Esophagus squamous epithelium (tissue), 5 donors: Measurements from ENCODE around the gene ZG16. TPM values are rescaled to one million over a fixed set of nuclear protein-coding genes. Genes with fewer than 3 reads are reported as not detected.
"Not testable (repeated sequence)": the region's sequence is repeated elsewhere in the genome, so short reads cannot be mapped to it uniquely, and the experiment has no call there.

Experiments
- DNase-seq: peaks from one replicate; lab custom pipeline; 2025; lab: John Stamatoyannopoulos, UW
- H3K27ac ChIP-seq, 4 donors: fragments of 200-600 bp; sonication (generic); one replicate each; pipeline ENCODE4 v1.5.1; 2016 to 2019; ENCODE audit warnings: mild to moderate bottlenecking in 1 of 4
- H3K27me3 ChIP-seq, 4 donors: fragments of 200-600 bp; sonication (generic); 1 replicate in 3 of 4; 2 replicates in 1 of 4; pipeline versions ENCODE4 v1.5.1 to v1.6.0; 2017 to 2021; ENCODE audit warnings: antibody characterized with exemption in 1 of 4
- H3K36me3 ChIP-seq, 3 donors: fragments of 200-600 bp; sonication (generic); one replicate each; pipeline ENCODE4 v1.5.1; 2016 to 2019
- H3K4me1 ChIP-seq, 3 donors: fragments of 200-600 bp; sonication (generic); one replicate each; pipeline ENCODE4 v1.5.1; 2017 to 2019
- H3K4me3 ChIP-seq, 4 donors: fragments of 200-600 bp; sonication (generic); 1 replicate in 3 of 4; 2 replicates in 1 of 4; pipeline ENCODE4 v1.5.1; 2016 to 2019; ENCODE audit warnings: mild to moderate bottlenecking in 2 of 4, moderate library complexity in 1 of 4
- H3K9me3 ChIP-seq, 3 donors: fragments of 200-600 bp; sonication (generic); one replicate each; pipeline ENCODE4 v1.5.1; 2016 to 2019
- POLR2A ChIP-seq, 4 donors: fragments of 450-650 bp; IDR thresholded peaks; one replicate each; pipeline ENCODE4 v1.6.1; 2017; ENCODE audit warnings: antibody characterized with exemption in 4 of 4, mild to moderate bottlenecking in 4 of 4, moderate library complexity in 3 of 4
- WGBS, 2 donors: methylation state at CpG; one replicate each; pipeline ENCODE4 v1.1.5; 2018; 5-methylcytosine and 5-hydroxymethylcytosine counted together
- intact Hi-C: fragments of 100-400 bp; cut with DNase I; formaldehyde crosslinking; loops from one replicate; pipeline ENCODE4 v1.15.0; 2022
- total RNA-seq, 4 donors: library from RNA; depleted of rRNA; stranded (reverse); fragments of >200 nt; gene quantifications; one replicate each; pipeline ENCODE4 v1.1.0, GENCODE V29; 2016
- TF ChIP-seq, protein P1 (sequence below), 6 experiments: fragments of 450-650 bp in 4 of 6; fragments of 200-600 bp in 2 of 6; sonication (generic) in 2 of 6; IDR thresholded peaks; one replicate each; pipeline ENCODE4 v1.5.1; 2016 to 2019; ENCODE audit warnings: antibody characterized with exemption in 6 of 6, mild to moderate bottlenecking in 4 of 6, moderate library complexity in 4 of 6
- donor health status: DM: yes; HTN: yes; CAD: no.

ZG16 gene, protein sequence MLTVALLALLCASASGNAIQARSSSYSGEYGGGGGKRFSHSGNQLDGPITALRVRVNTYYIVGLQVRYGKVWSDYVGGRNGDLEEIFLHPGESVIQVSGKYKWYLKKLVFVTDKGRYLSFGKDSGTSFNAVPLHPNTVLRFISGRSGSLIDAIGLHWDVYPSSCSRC
- not detected for total RNA-seq

DNA sequence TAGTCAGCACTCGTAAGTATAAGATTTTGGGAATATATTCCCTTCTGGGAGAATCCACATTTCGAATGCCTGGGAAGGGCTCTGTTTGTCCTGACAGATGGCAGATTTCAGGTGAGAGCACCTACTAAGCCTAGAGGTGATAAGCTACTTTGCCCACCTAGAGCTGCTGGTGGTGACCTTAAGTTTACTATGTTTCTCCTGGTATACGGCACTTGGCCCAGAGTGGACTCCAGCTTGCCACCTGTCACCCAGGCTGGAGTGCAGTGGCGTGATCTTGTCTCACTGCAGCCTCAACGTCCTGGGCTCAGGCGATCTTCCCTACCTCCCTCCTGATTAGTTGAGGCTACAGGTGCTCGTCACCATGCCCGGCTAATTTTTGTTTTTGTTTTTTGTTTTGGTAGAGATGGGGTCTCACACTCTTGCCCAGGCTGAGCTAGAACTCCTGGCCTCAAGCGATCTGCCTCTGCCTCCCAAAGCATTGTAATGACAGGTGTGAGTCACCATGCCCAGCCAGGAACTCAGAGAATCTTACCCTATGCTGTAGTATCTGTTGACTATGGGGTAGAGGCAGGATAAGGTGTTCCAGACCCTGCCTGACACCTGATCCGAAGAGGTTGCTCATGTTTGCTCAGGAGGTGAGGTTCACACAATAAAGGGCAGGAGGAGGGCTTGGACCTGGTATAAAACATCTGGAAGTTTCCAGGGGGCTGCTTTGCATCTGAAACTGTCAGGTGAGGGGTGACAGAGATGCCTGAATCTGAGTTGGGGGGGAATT is at the start of gene ZG16:
Gene ZG16 (plus strand): TSS at position 681 of the 775 bp plus-strand sequence. CDS start 1,011 bp downstream, outside the sequence.
- no peaks in the 10 kb centered on the region for H3K9me3 ChIP-seq
- no peak within 1 kb of the TSS for H3K27ac ChIP-seq
- H3K4me3 ChIP-seq, result no peak within 1 kb of the TSS
- peaks cover 0 to 20% (median 0%) of the 10 kb centered on the region in 4 donors for H3K27me3 ChIP-seq
- DNase-seq, result no peak
- no peak for TF ChIP-seq POLR2A (IDR thresholded peaks at IDR 0.05)
- TF ChIP-seq, protein P1, sequence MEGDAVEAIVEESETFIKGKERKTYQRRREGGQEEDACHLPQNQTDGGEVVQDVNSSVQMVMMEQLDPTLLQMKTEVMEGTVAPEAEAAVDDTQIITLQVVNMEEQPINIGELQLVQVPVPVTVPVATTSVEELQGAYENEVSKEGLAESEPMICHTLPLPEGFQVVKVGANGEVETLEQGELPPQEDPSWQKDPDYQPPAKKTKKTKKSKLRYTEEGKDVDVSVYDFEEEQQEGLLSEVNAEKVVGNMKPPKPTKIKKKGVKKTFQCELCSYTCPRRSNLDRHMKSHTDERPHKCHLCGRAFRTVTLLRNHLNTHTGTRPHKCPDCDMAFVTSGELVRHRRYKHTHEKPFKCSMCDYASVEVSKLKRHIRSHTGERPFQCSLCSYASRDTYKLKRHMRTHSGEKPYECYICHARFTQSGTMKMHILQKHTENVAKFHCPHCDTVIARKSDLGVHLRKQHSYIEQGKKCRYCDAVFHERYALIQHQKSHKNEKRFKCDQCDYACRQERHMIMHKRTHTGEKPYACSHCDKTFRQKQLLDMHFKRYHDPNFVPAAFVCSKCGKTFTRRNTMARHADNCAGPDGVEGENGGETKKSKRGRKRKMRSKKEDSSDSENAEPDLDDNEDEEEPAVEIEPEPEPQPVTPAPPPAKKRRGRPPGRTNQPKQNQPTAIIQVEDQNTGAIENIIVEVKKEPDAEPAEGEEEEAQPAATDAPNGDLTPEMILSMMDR (IDR thresholded peaks at IDR 0.05), result no peak
- no peaks in the 10 kb centered on the region for H3K4me1 ChIP-seq
- WGBS, 2 donors, result 78 to 85% methylated on average over 9 of the region's 10 CpGs
- no peaks in the 10 kb centered on the region for H3K36me3 ChIP-seq
- intact Hi-C loops, result no loop called here

DNA sequence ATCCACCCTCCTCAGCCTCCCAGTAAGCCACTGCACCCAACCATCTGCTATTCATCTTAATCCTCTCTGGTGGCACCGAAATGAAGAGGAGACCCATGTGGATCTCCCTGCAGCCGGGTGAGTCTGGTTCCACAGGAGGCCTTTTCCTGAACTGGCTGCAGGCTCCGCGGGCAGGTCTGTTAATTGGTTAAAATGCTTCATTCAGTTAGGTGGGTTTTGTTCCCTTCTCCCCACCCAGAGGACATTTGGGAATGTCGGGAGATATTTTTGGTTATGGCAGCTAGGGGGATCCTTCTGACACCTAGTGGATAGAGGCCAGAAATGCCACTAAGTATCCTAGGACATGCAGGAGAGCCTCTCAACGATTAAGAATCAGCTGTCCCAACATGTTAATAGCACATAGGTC is 48.9 kb upstream of the ZG16 start:
- DNase-seq, result no peak
- Histone ChIP-seq H3K4me3 (no peak overlapping the region), H3K36me3 (no peaks in the 10 kb centered on the region), H3K27me3 (peaks cover 0 to 20% (median 0%) of the 10 kb centered on the region in 4 donors), H3K9me3 (no peaks in the 10 kb centered on the region), H3K4me1 (peaks cover 0 to 6% (median 0%) of the 10 kb centered on the region in 3 donors), H3K27ac (no peak overlapping the region)
- no peak for TF ChIP-seq POLR2A (IDR thresholded peaks at IDR 0.05)
- TF ChIP-seq, protein P1 (IDR thresholded peaks at IDR 0.05), result peak in 5 of 6 experiments; percentile 28 to 57 (median 43)
- intact Hi-C loops, result no loop called here
- 0 to 43% methylated on average over 1 to 6 of the region's 6 CpGs for WGBS, 2 donors

DNA sequence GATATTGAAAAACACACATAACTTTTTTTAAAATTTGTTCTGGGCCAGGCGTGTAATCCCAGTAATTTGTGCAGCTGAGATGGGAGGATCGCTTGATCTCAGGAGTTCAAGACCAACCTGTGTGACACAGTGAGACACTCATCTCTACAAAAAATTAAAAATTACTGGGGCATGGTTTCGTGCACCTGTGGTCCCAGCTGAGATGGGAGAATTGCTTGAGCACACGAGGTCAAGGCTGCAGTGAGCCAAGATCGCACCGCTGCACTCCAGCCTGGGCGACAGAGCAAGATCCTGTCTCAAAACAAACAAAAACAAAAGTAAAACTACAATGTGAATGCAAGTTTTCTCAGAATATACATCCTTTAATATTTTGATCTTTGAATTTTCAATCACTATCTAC is 47.4 kb upstream of the ZG16 start:
- TF ChIP-seq, protein P1 (IDR thresholded peaks at IDR 0.05), result no peak
- TF ChIP-seq POLR2A (IDR thresholded peaks at IDR 0.05), result no peak
- H3K4me1 ChIP-seq, result peaks cover 0 to 6% (median 0%) of the 10 kb centered on the region in 3 donors
- no peak for DNase-seq
- no peaks in the 10 kb centered on the region for H3K9me3 ChIP-seq
- H3K36me3 ChIP-seq, result no peaks in the 10 kb centered on the region
- no peak overlapping the region for H3K27ac ChIP-seq
- H3K4me3 ChIP-seq, result no peak overlapping the region
- 59 to 63% methylated on average over 7 of the region's 7 CpGs for WGBS, 2 donors
- intact Hi-C loops, result no loop called here
- H3K27me3 ChIP-seq, result peaks cover 0 to 34% (median 0%) of the 10 kb centered on the region in 4 donors

DNA sequence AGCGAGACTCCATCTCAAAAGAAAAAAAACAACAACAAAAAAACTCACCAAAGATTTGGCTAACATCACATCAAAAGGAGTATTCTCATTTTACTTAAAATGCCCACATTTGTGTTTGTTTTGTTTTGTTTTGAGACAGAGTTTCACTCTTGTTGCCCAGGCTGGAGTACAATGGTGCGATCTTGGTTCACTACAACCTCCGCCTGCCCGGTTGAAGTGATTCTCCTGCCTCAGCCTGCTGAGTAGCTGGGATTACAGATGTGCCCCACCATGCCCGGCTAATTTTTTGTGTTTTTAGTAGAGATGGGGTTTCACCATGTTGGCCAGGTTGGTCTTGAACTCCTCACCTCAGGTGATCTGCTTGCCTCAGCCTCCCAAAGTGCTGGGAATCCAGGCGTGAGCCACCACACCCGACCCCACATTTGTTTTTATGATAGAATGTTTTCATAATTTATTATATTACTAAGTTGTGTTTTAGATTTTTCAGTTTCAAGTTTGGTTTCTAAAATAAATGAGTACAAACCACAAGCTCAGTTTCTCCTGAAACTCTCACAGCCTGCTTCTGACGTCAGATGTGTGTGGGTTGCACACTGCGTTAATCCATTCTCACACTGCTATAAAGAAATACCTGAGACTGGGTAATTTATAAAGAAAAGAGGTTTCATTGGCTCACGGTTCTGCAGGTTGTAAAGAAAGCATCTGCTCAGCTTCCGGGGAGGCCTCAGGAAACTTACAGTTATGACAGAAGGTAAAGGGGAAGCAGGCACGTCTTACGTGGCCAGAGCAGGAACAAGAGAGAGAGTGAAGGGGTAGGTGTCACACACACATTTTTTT is 46.1 kb upstream of the ZG16 start:
- H3K4me3 ChIP-seq, H3K4me1 ChIP-seq, DNase-seq, H3K27ac ChIP-seq, intact Hi-C loops, H3K9me3 ChIP-seq, H3K36me3 ChIP-seq: not testable (repeated sequence)
- 62 to 74% methylated on average over 13 of the region's 13 CpGs for WGBS, 2 donors
- peaks cover 0 to 47% (median 0%) of the 10 kb centered on the region in 4 donors for H3K27me3 ChIP-seq

DNA sequence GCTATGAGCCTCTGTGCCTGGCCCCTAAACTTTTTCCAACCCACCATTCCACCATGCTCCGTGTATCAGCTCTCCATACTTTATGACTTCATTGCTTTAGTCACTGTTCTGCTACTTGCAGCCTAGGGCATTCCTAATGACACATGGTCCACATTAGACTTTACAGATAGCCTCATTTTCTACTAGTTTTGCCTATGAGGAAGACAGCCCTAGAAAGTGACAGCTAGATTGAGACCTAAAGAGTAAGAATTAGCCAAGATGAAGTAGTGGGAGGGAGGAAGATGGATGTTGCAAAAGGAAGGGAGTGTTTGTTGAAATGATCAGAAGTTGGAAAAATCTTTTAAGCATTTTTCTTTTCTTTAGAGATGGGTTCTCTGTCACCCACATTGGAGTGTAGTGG is 43.3 kb upstream of the ZG16 start:
- no peak for DNase-seq
- intact Hi-C loops, result no loop called here

More for the DNA sequence above, 43.3 kb upstream of the ZG16 start:
- Histone ChIP-seq H3K36me3 (no peaks in the 10 kb centered on the region), H3K9me3 (no peaks in the 10 kb centered on the region), H3K4me3 (no peak overlapping the region), H3K27me3 (peaks cover 0 to 45% (median 0%) of the 10 kb centered on the region in 4 donors), H3K4me1 (peaks cover 0 to 14% (median 4%) of the 10 kb centered on the region in 3 donors), H3K27ac (no peak overlapping the region)
- TF ChIP-seq, protein P1 (IDR thresholded peaks at IDR 0.05), result no peak
- no peak for TF ChIP-seq POLR2A (IDR thresholded peaks at IDR 0.05)
- 38 to 92% methylated on average over 1 of the region's 1 CpG for WGBS, 2 donors
